NCI-H524 treated with DMSO at 0.1 percent for 48 hours (cell line): ENCODE data around the gene DEPDC7.
"Not testable (repeated sequence)": the region's sequence is repeated elsewhere in the genome, so short reads cannot be mapped to it uniquely, and the experiment has no call there.

Experiments
- DNase-seq: peaks from one replicate; lab custom pipeline; 2025; lab: John Stamatoyannopoulos, UW

Gene DEPDC7

DNA sequence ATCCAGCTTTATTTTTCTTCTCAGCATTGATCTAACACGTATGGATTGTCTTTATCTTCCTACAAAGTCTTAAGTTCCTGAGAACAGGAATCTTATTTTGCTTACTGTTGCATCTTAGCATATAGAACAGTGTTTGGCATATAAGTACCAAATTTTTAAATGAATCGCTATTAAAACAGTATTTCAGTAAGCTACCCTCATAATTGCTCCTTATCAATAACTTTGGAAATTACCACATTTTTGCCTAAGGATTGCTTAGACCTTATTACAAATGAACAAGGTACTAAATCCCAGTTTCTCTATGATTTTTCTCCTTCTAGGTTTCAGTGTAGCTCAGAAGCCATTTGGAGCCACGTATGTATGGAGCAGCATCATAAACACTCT, 9.7 kb downstream of the DEPDC7 start:
- no peak for DNase-seq

DNA sequence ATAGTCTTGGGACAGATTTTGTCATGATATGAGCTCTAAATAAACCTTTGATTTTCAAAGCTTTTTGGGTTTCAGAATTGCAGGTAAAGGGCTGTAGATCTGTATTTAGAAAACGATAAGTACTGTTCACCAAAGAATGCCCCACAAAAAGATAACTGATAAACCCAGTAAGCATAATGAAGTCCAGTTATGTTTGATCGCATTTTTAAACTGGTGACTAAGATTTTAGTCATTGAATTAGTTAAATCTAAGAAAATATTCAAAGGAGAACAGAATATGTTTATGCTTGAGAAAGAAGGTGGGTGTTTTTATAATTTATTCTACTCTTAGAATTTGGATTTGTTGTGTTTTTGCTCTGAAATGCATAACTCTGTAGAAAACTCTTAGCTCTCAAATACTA, 11.6 kb downstream of the DEPDC7 start:
- DNase-seq: no peak

DNA sequence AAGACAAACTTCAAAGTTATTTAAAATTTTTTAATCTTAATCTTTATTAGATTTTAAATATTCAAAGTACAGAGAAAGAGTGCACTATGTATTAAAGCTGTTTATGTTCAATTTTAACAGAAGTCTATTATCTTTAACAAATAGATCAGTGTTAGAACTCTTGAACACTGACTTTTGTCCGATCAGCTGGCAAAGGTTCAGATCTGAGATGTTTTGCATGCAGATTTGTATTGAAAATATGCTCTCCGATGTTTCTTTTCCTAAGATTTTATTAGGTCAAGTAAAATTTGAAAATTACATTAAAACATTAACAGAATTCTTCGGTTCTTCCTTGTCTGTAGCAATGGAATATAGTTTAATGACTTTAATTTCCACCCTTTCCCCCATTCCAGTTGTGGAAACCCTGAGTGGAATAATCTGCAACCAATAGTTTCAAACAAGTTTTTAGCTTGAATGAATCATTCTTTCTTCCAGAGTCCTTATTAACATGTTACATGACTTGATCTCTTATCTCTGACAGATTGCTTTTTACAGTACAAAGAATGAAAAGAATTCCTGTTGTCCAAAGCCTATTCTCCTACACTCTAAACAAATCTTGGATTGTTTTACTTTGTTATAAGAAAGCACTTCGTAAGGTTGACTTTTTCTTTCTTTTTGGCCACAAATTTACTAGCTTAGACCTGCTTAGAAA, 12.3 kb downstream of the DEPDC7 start:
- no peak for DNase-seq

DNA sequence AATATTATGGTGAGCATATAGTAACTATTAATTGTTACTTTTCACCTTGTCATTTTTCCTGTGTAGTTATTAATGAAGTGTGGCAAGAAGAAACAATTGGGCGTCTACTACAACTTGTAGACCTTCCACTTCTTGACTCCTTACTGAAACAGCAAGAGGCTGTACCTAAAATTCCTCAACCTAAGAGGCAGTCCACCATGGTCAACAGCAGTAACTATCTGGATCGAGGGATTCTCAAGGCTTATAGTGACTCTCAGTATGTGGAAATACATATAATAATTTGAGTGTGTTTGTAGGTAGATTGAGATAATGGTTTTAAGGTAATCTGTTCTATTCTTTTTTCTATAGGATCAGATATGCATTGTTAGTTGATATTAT, 12.8 kb downstream of the DEPDC7 start:
- no peak for DNase-seq

DNA sequence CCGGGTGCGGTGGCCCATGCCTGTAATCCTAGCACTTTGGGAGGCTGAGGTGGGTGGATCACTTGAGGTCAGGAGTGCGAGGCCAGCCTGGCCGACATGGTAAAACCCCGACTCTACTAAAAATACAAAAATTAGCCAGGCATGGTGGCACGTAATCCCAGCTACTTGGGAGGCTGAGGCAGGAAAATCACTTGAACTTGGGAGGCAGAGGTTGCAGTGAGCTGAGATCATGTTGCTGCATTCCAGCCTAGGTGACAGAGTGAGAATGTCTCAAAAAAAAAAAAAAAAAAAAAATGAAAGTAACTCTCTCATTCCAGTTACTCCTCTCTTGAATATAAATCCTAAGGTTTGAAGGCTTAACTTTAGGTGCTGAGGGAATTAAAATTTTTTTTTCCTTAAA, 13.5 kb downstream of the DEPDC7 start:
- not testable (repeated sequence) for DNase-seq

DNA sequence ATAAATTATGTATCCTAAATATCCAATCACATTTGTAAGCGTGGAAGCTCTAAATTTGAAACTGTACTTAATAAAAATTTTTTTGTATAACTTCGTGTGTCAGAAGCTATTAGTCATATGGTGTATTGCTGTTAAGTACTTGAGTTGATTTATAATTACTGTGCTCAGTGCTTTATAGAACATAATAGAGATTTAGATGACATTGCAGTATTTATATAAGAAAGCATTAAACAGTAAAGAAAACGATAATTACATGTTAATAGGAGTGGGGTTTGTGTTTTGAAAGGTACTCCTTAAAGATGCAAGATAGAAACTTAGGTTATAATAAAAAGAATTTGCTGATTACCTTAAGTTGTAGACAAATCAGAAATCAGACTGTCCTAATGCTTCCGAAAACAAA, 17.8 kb downstream of the DEPDC7 start:
- no peak for DNase-seq

DNA sequence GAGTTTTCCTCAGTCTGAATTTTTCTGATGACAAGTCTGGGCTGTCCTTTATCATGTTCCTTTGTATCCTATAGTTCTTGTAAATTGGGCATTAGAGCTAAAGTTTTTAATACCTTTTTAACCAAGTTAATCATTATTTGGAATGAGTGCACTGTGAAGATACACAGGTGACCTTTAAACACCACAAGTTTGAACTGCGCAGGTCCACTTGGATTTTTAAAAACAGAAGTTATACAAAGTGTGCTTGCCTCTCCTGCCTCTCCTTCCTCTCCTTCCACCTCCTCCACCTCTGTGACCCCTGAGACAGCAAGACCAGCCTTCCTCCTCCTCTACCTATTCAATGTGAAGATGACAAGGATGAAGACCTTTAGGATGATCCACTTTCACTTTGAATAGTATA, 19.3 kb downstream of the DEPDC7 start:
- no peak for DNase-seq

DNA sequence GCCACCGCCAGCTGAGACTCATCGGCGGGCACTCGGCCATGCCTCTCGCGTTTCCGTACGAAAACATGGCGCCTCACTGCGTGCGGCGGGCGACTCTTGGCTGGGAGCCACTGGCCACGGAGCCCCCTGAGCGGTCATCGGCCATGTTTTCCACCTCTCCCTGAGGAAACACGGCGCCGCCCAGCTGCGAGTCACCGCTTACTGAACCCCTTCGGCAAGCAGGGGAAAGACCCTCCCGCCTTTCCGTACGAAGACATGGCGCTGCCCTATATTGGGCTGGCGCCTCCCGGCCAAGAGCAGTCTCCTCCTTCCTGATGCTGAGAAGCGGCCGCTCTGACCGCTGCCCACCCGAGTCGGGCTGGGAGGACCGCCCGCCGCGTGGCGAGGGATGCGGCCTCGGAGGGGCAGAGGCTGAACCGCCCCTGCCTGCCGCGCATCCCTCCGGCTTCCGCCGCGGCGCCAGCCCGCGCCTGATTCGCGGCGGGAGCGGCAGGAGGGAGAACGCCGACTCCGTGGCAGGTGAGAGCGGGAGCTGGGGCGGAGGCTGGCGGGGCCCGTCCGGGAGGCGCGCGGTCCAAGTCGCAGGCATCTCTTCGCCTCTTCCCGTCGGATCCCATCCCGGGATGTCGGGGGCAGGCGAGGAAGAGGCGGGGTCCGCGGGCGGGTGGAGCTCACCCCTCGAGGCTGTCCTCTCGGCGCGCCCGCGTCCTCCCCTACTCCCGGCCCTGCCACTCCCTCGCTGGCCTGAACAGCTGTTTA, 23.8 kb downstream of the DEPDC7 start, which contains the start of gene TCP11L1:
Gene TCP11L1, plus strand, starts transcription at position 299 of the 759 bp plus-strand sequence. CDS start 4,202 bp downstream, outside the sequence.
- DNase-seq: peak; percentile 68

- DNase-seq: no peak
Observed at GRCh38 chr11:33040033-33040861, 24.6 kb downstream of the DEPDC7 start.

DNA sequence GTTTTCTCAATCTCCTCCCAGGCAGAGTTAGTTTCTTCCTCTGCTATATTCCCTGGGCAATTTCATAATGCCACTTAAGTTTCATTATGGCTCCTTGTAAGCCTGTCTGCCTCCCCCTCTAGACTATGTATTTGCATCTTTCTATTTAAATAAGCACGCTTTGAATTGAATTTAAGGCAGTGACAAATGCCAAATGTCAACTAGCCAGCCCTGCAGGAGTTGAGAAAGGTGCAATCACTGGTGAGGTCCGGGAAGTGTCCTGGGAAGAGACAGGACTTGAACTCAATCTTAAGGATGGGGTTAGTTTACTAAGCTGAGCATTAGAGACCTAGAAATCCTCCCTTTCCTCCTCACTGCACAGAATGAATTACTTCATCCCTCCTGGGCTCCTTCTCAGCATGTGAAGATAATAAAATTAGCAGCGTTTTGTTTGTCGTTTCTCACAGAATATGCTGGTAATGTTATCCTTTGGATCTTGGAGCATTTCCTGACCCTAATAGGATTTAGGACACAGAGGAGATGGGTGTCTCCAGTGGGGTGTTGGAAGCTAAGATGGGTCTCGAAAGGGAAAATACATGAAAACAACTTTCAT, 25.3 kb downstream of the DEPDC7 start:
- DNase-seq: no peak

GRCh38 chr11:33043221-33043830, 27.6 kb downstream of the DEPDC7 start:
- DNase-seq: no peak

DNA sequence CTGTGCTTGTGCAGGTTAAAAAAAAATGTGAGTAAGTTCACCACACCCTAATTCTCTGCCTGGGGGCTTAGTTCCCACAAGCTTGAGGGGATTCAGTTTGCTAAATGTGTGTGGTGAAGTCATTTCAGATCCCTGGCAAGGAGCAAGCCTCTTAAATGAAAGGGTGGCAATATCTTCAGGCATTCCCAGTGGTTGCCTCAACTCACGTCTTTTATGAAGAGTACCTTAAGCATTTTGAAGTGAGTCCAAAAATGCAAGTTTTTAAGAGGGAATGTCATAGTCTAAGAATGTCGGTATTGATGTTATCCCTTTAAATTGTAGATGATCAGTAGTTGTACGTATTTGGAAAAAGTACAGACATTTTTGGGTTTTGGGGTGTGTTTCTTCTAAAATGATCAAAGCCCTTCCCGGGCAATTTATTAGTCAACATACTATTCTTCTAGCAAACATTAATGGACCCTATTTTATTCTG, 28.6 kb downstream of the DEPDC7 start:
- no peak for DNase-seq

DNA sequence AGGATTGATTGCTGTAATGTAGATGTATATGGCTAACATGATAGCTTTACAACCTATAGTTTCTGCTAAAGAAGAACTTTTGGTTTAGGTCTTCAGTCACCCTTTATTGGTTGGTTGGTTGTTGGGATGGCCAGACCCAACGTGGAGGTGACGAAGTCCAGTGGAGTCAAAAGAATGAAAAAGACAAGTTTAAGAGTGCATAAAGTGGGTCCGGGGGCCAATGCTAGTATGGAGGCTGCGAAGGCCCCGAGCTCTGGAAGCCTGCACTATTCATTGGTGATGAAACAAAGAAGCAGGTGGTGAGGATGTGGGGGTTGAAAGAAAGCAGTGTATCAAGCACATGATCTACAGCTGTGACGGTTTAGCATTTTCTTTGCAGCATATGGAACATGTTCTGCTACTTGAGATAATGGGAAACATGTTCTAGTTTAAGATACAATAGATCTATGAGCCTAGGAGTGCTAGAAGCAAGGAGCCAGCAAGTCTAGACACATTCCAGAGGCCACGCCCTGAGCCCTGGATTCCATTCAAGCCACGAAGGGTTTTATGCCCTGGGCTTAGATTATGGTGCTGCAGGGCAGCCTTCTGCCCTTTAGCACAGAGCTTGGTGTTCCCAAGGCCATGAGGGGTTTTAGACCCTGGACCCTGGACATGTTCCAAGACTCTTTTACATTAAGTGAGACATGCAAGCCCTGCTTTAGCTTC, 30.0 kb downstream of the DEPDC7 start:
- DNase-seq: peak; percentile 59

- DNase-seq: not testable (repeated sequence)
Observed at GRCh38 chr11:33048701-33049100, 33.0 kb downstream of the DEPDC7 start.

DNA sequence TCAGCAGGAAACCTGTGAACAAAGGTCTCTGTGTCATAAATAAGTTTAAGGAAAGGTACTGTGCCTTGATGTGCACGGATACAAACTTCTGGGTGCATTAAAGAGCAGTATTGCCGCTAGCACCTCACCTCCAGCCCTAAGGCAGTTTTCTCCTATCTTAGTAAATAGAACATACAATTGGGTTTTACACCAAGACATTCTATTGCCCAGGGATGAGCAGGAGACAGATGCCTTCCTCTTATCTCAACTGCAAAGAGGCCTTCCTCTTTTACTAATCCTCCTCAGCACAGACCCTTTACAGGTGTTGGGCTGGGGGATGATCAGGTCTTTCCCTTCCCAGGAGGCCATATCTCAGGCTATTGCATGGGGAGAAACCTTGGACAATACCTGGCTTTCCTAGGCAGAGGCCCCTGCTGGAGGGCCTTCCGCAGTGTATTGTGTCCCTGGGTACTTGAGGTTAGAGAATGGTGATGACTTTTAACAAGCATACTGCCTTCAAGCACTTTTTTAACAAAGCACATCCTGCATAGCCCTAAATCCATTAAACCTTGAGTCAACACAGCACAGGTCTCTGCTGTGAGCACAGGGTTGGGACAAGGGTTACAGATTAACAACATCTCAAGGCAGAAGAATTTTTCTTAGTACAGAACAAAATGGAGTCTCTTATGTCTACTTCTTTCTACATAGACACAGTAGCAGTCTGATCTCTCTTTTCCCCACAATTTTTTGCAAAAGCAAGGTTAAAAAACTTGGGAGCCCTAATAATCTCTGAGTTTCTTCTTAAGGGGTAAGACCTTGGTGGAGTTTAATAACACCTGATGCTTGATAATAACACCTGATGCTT, 34.1 kb downstream of the DEPDC7 start:
- not testable (repeated sequence) for DNase-seq

DNA sequence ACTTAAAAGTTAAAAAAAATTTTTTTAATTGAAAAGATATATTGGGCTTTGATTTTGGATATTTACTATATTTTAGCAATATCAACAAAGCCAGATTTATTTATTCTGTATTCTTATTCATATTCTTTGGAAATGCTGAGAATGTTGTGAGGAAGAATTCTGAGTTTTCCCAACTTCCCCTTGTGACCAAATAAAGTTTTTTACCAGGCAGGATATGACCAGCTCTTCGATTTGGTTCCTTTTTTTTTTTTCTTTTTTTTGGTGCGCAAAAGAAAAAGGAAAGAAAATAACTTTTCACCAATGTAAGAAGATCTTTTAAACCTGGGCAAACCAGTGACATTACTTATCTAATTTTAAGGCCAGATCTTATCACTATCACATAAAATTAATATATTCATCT, 36.6 kb downstream of the DEPDC7 start:
- no peak for DNase-seq

DNA sequence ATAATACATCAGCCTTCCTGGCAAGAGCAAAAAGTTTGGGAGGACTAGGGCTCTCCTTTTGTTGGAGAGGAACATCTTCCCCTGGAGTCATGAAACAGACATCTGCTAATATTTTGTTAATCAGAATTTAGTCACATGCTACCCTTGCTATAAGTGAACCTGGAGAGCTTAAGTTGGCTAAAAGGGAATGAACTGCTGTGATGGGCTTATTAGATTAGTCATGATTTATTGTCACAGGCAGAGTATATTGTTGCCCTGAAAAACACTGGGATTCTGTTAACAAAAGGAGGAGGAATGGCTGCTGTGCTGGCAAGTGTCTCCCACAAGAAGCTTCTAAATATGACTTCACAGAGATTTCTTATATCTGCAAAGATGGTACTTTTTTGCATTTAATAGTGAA, 39.7 kb downstream of the DEPDC7 start:
- no peak for DNase-seq

DNA sequence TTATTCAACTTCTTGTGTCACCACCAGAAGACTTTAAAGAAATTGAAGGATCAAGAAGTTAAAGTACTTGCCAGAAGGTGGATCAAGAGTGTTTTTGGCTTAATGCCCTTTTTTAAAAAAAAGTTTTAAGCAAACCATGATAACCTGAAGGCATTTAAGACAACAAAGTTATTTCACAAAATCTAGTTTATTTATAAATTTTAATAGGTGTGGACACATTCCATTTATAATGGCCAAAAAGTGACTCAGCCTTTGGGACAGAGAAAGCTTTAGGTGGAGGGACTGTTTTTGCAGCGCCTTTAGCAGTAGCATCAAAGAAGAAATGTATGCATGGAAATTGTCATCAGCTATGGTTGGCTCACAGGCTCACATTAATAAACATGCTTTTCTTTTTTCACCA, 41.6 kb downstream of the DEPDC7 start:
- DNase-seq: no peak

DNA sequence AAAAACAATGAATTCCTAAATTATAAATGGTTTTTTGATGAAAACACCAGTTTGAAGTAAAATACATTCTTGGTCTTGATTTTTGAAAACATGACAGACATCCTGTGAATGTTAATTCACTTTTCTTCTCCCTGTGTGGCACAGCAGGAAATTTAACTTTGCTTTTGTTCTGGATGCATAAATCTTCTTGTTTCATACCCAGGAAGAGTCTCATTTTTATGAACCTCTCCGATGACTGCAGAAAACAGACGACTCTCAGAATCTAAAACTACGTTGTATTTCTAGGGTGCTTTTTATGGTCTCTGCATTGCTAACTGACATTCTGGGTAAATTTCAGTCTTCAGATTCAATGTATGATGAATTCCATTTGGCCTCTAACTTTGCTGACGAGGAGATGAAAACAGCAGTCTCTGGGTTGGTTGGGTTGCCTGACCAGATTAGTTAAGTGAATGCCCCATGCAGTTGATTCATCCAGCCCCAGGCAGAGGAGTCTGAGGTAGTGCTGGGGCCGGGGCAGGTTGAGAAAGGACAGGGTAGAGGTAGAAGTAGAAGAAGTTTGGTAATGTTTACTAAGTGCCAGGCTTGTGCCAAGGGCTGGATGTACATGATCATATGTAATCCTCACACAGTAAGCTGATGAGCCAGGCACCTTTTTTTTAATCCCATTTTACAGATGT, 43.8 kb downstream of the DEPDC7 start:
- no peak for DNase-seq

GRCh38 chr11:33060271-33060670, 44.6 kb downstream of the DEPDC7 start:
- DNase-seq: no peak
